Activated CD8-positive, alpha-beta memory T cell treated with anti-CD3 and anti-CD28 coated beads for 4 hours (primary cell): Measurements from ENCODE around the gene SAGE1.
"Not testable (repeated sequence)": the region's sequence is repeated elsewhere in the genome, so short reads cannot be mapped to it uniquely, and the experiment has no call there.

Source experiments
- DNase-seq, 2 donors: peaks; one replicate each; pipeline ENCODE4 v3.0.0-alpha.2; 2020; ENCODE audit warnings: low read depth in 2 of 2

The SAGE1 gene

GRCh38 chrX:135893294-135893817 lies at the start of gene SAGE1, which contains the start of gene CT45A10:
Gene SAGE1, plus strand, starts transcription at chrX:135893716. Its CDS starts 2,527 bp downstream, at chrX:135896243.
Gene CT45A10, minus strand, starts transcription at chrX:135893444. Its CDS starts 8,100 bp downstream, at chrX:135885344.
- DNase-seq: no peak

GRCh38 chrX:135854438-135854837 lies 39.1 kb upstream of the SAGE1 start, which contains the start of gene CT45A8:
Gene CT45A8, minus strand, starts transcription at chrX:135854538. Its CDS starts 3,755 bp downstream, at chrX:135850783.
- not testable (repeated sequence) for DNase-seq

GRCh38 chrX:135871712-135872111 lies 21.8 kb upstream of the SAGE1 start, which contains the start of gene CT45A9:
Gene CT45A9, minus strand, starts transcription at chrX:135871812. Its CDS starts 3,751 bp downstream, at chrX:135868061.
- DNase-seq: not testable (repeated sequence)

- not testable (repeated sequence) for DNase-seq
Observed at GRCh38 chrX:135882741-135883140, 10.8 kb upstream of the SAGE1 start.

GRCh38 chrX:135888230-135888629 lies 5.3 kb upstream of the SAGE1 start:
- not testable (repeated sequence) for DNase-seq

- DNase-seq: not testable (repeated sequence)
Observed at GRCh38 chrX:135888976-135889375, 4.5 kb upstream of the SAGE1 start.

GRCh38 chrX:135890087-135890585 lies 3.4 kb upstream of the SAGE1 start:
- DNase-seq: no peak

- no peak for DNase-seq
Observed at GRCh38 chrX:135892781-135893180, 735 bp upstream of the SAGE1 start.

GRCh38 chrX:135910251-135910650 lies 16.7 kb downstream of the SAGE1 start:
- no peak for DNase-seq

- DNase-seq: no peak
Observed at GRCh38 chrX:135914404-135914803, 20.9 kb downstream of the SAGE1 start.

GRCh38 chrX:135920516-135920915 lies 27.0 kb downstream of the SAGE1 start:
- DNase-seq: not testable (repeated sequence)

GRCh38 chrX:135923353-135923752 lies 29.8 kb downstream of the SAGE1 start:
- DNase-seq: no peak

- DNase-seq: no peak
Observed at GRCh38 chrX:135927897-135928296, 34.4 kb downstream of the SAGE1 start.

GRCh38 chrX:135931644-135932487 lies 38.4 kb downstream of the SAGE1 start:
- DNase-seq: no peak

GRCh38 chrX:135944486-135944885 lies 51.0 kb downstream of the SAGE1 start:
- DNase-seq: no peak

GRCh38 chrX:135951291-135951690 lies 57.8 kb downstream of the SAGE1 start:
- DNase-seq: no peak
